Measurements from ENCODE around the gene MPG.
"Not testable (repeated sequence)": the region's sequence is repeated elsewhere in the genome, so short reads cannot be mapped to it uniquely, and the experiment has no call there.

The MPG gene

GRCh38 chr16:114327-114726 lies 36.3 kb downstream of the MPG start:
- no peak for DNase-seq

GRCh38 chr16:116015-116414 lies 38.0 kb downstream of the MPG start:
- no peak for DNase-seq

- DNase-seq: peak; percentile 70 to 78
Measured at GRCh38 chr16:117379-118365, 39.6 kb downstream of the MPG start.

DNA sequence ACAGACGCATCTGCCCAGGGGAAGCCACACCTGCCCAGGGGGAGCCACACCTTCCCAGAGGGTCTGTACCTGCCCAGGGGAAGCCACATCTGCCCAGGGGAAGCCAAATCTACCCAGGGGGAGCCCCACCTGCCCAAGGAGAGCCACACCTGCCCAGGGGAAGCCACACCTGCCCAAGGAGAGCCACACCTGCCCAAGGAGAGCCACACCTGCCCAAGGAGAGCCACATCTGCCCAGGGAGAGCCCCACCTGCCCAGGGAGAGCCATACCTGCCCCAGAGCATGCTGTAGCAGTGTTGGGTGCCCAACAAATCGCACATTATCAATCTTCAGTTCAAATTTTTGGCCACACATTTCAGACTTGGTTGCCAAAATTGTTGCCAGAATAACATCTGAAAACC lies 40.8 kb downstream of the MPG start:
- DNase-seq: no peak

- DNase-seq: no peak
Measured at GRCh38 chr16:119295-119694, 41.3 kb downstream of the MPG start.

GRCh38 chr16:119835-120491 lies 41.9 kb downstream of the MPG start:
- no peak for DNase-seq

DNA sequence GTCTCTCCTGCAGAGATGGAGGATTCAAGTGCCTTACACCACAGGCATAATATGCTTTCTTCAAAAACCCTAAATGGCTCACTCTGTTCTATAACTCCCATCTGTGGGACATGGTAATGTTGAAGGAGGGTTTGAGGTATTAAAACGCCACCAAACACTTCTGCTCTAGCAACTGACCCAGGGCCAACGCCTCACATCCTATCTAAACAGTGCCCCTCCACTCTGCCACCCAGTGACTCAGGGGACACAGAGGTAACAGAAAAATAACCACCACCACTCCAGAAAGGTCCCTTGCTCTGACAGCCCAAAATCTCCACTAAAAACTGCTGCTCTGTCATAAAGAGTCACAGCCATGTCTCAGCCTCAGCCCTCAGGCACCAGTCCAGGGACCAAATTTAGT lies 42.7 kb downstream of the MPG start:
- DNase-seq: no peak

DNA sequence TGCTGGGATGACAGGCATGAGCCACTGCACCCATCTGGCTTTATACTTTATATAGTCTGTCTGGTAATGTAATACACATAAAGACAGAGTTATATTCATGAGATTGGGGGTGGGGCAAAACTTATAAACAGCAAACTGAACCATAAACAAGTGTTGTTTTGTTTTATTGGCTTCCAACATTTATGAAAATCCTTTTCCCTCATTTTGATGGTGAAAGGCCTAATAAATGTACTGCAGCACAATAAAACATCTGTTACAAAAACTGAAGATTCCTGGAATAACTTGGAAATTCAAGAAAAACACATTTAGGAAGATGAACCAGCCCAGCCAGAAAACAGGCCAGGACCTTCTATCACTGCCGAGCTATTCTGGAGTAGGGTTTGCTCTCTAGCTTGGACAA lies 44.3 kb downstream of the MPG start:
- no peak for DNase-seq

GRCh38 chr16:123558-124350 lies 45.7 kb downstream of the MPG start:
- not testable (repeated sequence) for DNase-seq

DNA sequence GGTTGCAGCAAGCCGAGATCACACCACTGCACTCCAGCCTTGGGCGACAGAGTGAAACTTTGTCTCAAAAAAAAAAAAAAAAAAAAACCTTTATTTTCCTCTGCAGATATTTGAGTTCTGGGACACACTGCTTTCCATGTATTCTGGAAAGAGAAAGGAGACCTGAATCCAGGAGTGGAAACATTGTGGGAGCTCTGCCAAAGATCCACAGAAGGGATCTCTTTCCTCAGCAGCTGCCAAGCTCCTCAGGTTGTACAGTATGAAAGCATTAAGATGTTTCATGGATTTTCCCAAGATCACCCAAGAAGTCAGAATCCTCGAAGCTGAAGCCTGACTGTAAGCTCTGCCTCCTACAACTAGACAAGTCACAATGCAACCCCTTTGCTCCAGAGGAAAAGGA lies 47.0 kb downstream of the MPG start:
- no peak for DNase-seq

- no peak for DNase-seq
Measured at GRCh38 chr16:129075-129474, 51.0 kb downstream of the MPG start.

GRCh38 chr16:130533-131173 lies 52.6 kb downstream of the MPG start:
- no peak for DNase-seq

DNA sequence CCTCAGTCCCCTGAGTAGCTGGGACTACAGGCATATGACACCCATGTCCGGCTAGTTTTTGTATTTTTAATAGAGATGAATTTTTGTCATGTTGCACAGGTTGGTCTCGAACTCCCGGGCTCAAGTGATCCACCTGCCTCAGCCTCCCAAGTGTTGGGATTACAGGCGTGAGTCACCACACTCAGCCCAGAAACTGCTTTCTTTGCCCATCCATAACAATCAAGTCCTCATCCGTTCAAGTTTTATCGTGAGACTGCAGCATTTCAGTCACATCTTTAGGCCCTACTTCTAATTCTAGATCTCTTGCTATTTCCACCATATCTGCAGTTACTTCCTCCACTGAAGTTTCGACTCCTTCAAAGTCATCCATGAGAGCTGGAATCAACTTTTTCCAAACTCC lies 54.1 kb downstream of the MPG start:
- no peak for DNase-seq

DNA sequence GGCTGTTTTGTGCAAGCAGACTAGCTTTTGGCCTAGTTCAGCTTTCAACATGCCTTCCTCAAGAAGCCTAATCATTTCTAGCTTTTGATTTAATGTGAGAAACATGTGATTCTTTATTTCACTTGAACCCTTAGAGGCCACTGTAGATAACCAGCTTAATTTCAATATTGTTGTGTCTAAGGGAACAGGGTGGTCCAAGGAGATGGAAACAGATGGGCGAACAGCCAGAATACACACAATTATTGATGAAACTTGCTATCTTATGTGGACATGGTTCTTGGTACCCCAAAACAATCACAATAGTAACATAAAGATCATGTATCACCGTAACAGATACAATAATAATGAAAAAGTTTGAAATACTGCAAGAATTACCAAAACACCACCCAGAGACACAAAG lies 55.7 kb downstream of the MPG start:
- DNase-seq: no peak
